OCI-LY1 (cell line): ENCODE data around the gene HMGA1.

Experiments
- EZH2 ChIP-seq: fragments of 200-600 bp; sonication (generic), shearing (Covaris generic); IDR thresholded peaks from 2 replicates; pipeline ENCODE4 v1.8.0; 2017; ENCODE audit warnings: borderline replicate concordance, mixed run types, mild to moderate bottlenecking, antibody characterized with exemption, low read length, moderate library complexity, mixed read lengths
- TF ChIP-seq, protein P1 (sequence below): fragments of 200-600 bp; sonication (generic), shearing (Covaris generic); IDR thresholded peaks from 2 replicates; pipeline ENCODE4 v1.5.1; 2017; ENCODE audit warnings: mild to moderate bottlenecking, antibody characterized with exemption, low read length, moderate library complexity, mixed read lengths

DNA sequence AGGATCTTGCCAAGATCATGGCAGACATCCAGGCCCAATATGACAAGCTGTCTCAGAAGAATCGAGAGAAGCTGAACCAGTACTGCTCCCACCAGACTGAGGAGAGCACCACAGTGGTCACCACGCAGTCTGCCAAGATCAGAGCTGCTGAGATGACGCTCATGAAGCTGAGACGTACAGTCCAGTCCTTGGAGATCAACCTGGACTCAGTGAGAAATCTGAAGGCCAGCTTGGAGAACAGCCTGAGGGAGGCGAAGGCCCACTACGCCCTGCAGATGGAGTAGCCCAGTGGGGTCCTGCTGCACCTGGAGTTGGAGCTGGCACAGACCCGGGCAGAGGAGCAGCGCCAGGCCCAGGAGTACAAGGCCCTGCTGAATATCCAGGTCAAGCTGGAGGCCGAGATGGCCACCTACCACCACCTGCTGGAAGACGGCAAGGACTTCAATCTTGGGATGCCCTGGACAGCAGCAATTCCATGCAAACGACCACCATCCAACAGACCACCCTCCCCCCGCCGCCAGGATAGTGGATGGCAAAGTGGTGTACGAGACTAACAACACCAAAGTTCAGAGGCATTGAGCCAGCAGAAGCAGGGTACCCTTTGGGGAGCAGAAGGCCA is 46.1 kb upstream of the HMGA1 start:
- TF ChIP-seq, protein P1, sequence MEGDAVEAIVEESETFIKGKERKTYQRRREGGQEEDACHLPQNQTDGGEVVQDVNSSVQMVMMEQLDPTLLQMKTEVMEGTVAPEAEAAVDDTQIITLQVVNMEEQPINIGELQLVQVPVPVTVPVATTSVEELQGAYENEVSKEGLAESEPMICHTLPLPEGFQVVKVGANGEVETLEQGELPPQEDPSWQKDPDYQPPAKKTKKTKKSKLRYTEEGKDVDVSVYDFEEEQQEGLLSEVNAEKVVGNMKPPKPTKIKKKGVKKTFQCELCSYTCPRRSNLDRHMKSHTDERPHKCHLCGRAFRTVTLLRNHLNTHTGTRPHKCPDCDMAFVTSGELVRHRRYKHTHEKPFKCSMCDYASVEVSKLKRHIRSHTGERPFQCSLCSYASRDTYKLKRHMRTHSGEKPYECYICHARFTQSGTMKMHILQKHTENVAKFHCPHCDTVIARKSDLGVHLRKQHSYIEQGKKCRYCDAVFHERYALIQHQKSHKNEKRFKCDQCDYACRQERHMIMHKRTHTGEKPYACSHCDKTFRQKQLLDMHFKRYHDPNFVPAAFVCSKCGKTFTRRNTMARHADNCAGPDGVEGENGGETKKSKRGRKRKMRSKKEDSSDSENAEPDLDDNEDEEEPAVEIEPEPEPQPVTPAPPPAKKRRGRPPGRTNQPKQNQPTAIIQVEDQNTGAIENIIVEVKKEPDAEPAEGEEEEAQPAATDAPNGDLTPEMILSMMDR: no peak
- no peak for TF ChIP-seq EZH2
